K562 (cell line): Measurements from ENCODE around the gene H3-3A. TPM values are rescaled to one million over a fixed set of nuclear protein-coding genes. Genes with fewer than 3 reads are reported as not detected.

Experiments
- CBX2 ChIP-seq: fragments of 200-600 bp; sonication (generic); IDR thresholded peaks from one replicate; pipeline ENCODE4 v1.6.1; 2012; ENCODE audit warnings: mild to moderate bottlenecking, low read length, inconsistent platforms; ENCODE audit not compliant: insufficient read depth, poor library complexity, severe bottlenecking
- DNMT1 ChIP-seq: fragments of 450-650 bp; IDR thresholded peaks from 2 replicates; pipeline ENCODE4 v1.6.1; 2016; ENCODE audit warnings: antibody characterized with exemption, mild to moderate bottlenecking
- GTF2A2 ChIP-seq: IDR thresholded peaks from 2 replicates; pipeline ENCODE4 v1.6.1; 2016; ENCODE audit warnings: mild to moderate bottlenecking, missing genetic modification characterization, missing compliant biosample characterization
- HDAC1 ChIP-seq, 2 experiments: fragments of 450-650 bp; IDR thresholded peaks; 2 replicates each; pipeline ENCODE4 v1.6.1; 2016 to 2017; ENCODE audit warnings: inconsistent platforms in 1 of 2, mild to moderate bottlenecking in 1 of 2, moderate library complexity in 1 of 2
- KLF13 ChIP-seq: fragments of 450-650 bp; IDR thresholded peaks from 2 replicates; pipeline ENCODE4 v1.6.1; 2016; ENCODE audit warnings: missing genetic modification characterization, low read depth, mild to moderate bottlenecking, missing compliant biosample characterization, moderate library complexity, borderline replicate concordance
- L3MBTL2 ChIP-seq: fragments of 450-650 bp; IDR thresholded peaks from 2 replicates; pipeline ENCODE4 v1.6.1; 2016; ENCODE audit warnings: mild to moderate bottlenecking, moderate library complexity
- NFATC3 ChIP-seq: fragments of 450-650 bp; IDR thresholded peaks from 2 replicates; pipeline ENCODE4 v1.6.1; 2017; ENCODE audit warnings: mild to moderate bottlenecking
- NRF1 ChIP-seq, 2 experiments: fragments of 450-650 bp; IDR thresholded peaks in 1 of 2; conservative IDR thresholded peaks in 1 of 2; 2 replicates each; pipeline ENCODE4 v1.6.1; 2014; ENCODE audit warnings: mild to moderate bottlenecking in 2 of 2
- SIN3B ChIP-seq: fragments of 450-650 bp; IDR thresholded peaks from 2 replicates; pipeline ENCODE4 v1.6.1; 2017; ENCODE audit warnings: low read depth, mild to moderate bottlenecking, moderate library complexity
- SIX5 ChIP-seq, 2 experiments: IDR thresholded peaks; 2 replicates each; pipeline ENCODE4 v1.6.1; 2011; ENCODE audit warnings: low read length in 2 of 2, borderline replicate concordance in 1 of 2, low read depth in 1 of 2, mild to moderate bottlenecking in 1 of 2, moderate library complexity in 1 of 2; ENCODE audit not compliant: insufficient read depth in 1 of 2
- TCF3 ChIP-seq: sonication (generic); formaldehyde crosslinking; IDR thresholded peaks from 2 replicates; pipeline ENCODE4 v1.4.0; 2020; ENCODE audit warnings: mild to moderate bottlenecking, missing genetic modification reagents
- TSC22D4 ChIP-seq: fragments of 450-650 bp; IDR thresholded peaks from 2 replicates; pipeline ENCODE4 v1.6.1; 2016; ENCODE audit warnings: missing genetic modification characterization, missing biosample characterization, control low read depth
- ZNF239 ChIP-seq: fragments of 250-450 bp; sonication (Bioruptor Pico); IDR thresholded peaks from 2 replicates; pipeline ENCODE4 v1.4.0; 2020; ENCODE audit warnings: mild to moderate bottlenecking
- ZNF444 ChIP-seq: fragments of 250-450 bp; sonication (Bioruptor Pico); IDR thresholded peaks from 2 replicates; pipeline ENCODE4 v1.4.0; 2020; ENCODE audit warnings: mild to moderate bottlenecking, moderate library complexity
- polyA plus RNA-seq, 8 experiments: library from polyadenylated mRNA; depleted of rRNA in 4 of 8; stranded (reverse) in 5 of 8; unstranded in 3 of 8; fragments of >200 nt; fragmentation: Nextera tagmentation in 2 of 8; fragmentation: Illumina TruSeq in 1 of 8; extraction: Ambion mirVana in 2 of 8; extraction: Trizol in 1 of 8; gene quantifications; 2 replicates each; pipeline versions ENCODE4 v1.2.1 to v1.2.3, GENCODE V29; 2011 to 2014; ENCODE audit warnings: inconsistent platforms in 1 of 8, missing spikeins in 1 of 8
- total RNA-seq, 7 experiments: library from RNA; depleted of rRNA in 6 of 7; stranded (reverse); fragments of >200 nt in 6 of 7; fragmentation: Illumina TruSeq in 2 of 7; extraction: Trizol in 2 of 7; gene quantifications; 2 replicates each; pipeline versions ENCODE4 v1.2.1 to v1.2.3, GENCODE V29; 2011 to 2021; ENCODE audit warnings: low replicate concordance in 1 of 7
- TF ChIP-seq, protein P1 (sequence below), 2 experiments: IDR thresholded peaks; 2 replicates each; pipeline ENCODE4 v1.6.1; 2011; ENCODE audit warnings: borderline replicate concordance in 1 of 2, control low read depth in 1 of 2, low read depth in 1 of 2, low read length in 1 of 2, mild to moderate bottlenecking in 1 of 2, mixed read lengths in 1 of 2, moderate library complexity in 1 of 2; ENCODE audit not compliant: insufficient read depth in 1 of 2, insufficient read length in 1 of 2, poor library complexity in 1 of 2, severe bottlenecking in 1 of 2; ENCODE audit errors: extremely low read depth in 1 of 2
- TF ChIP-seq, protein P2 (sequence below): fragments of 450-650 bp; formaldehyde crosslinking; conservative IDR thresholded peaks from 2 replicates; pipeline ENCODE4 v1.4.0; 2022; ENCODE audit warnings: mild to moderate bottlenecking, missing genetic modification characterization
- TF ChIP-seq, protein P3 (sequence below): fragments of 450-650 bp; IDR thresholded peaks from 2 replicates; pipeline ENCODE4 v1.6.1; 2017; ENCODE audit warnings: antibody characterized with exemption
- TF ChIP-seq, protein P4 (sequence below): sonication (generic); formaldehyde crosslinking; IDR thresholded peaks from 2 replicates; pipeline ENCODE4 v1.9.0; 2022; ENCODE audit warnings: mild to moderate bottlenecking, missing genetic modification reagents
- TF ChIP-seq, protein P5 (sequence below): fragments of 250-450 bp; sonication (Bioruptor Pico); IDR thresholded peaks from 2 replicates; pipeline ENCODE4 v1.5.0; 2020; ENCODE audit warnings: mild to moderate bottlenecking
- TF ChIP-seq, protein P6 (sequence below), 2 experiments: fragments of 250-450 bp in 1 of 2; fragments of 450-650 bp in 1 of 2; sonication (Bioruptor Pico) in 1 of 2; IDR thresholded peaks; 2 replicates each; pipeline versions ENCODE4 v1.6.1 to v1.8.0; 2016 to 2021; ENCODE audit warnings: mild to moderate bottlenecking in 2 of 2, moderate library complexity in 2 of 2, missing compliant biosample characterization in 1 of 2, missing genetic modification characterization in 1 of 2

The H3-3A gene
- total and polyA plus RNA-seq, 9 of the 15 experiments (the other 6 are each of a cell fraction or from before 2014, with no cell fraction given), result 426 to 1,083 (median 591) TPM

DNA sequence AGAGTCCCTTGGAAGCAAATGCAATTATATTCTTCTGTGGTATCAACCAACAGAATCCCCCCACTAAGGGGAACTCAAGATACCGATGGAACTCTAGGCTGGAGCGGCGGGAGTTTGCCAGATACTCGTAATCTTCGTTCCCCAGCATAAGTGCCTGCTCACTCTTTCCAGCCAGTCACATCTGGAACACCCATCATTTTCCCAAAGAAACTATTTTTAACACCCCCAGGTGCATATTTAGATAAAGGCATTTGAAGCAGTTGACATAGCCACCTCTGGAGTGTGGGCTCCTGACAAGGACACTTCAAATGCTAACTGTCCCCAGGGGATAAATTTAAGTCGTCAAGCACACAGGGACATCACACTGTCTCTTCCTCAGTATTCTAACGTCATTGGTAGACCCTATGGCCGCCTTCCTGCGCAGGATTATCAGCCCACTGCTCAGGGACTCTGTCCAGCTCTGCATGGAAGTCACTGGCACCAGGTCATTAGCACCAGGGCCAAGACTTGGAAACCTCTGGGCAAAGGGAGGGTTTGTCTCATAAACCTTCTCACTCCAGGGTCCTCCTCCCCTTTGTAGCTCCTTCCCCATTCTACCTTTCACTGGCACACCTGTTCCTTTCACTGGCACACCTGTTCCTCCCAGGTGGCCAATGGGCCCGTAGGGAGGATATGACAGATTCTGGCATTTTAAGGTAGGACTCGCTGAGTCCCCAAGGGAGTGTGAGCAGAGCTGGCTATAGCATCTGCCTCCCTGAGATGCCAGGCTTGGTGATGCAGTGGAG lies 48.8 kb downstream of the H3-3A start (continued):
- TF ChIP-seq, protein P1, sequence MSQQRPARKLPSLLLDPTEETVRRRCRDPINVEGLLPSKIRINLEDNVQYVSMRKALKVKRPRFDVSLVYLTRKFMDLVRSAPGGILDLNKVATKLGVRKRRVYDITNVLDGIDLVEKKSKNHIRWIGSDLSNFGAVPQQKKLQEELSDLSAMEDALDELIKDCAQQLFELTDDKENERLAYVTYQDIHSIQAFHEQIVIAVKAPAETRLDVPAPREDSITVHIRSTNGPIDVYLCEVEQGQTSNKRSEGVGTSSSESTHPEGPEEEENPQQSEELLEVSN (IDR thresholded peaks at IDR 0.05; ENCODE audit: borderline replicate concordance in 1 of 2, extremely low read depth in 1 of 2, insufficient read depth in 1 of 2, insufficient read length in 1 of 2, low read depth in 1 of 2, low read length in 1 of 2, poor library complexity in 1 of 2, severe bottlenecking in 1 of 2), result no peak
- TF ChIP-seq SIN3B (no peak), HDAC1 (IDR thresholded peaks at IDR 0.05) (peak in 1 of 2 experiments; percentile 81; a peak in 2 of 4 replicates), KLF13 (tag) (no peak), NRF1 (conservative IDR thresholded peaks at IDR 0.05 in 1 of 2, IDR thresholded peaks at IDR 0.05 in 1 of 2) (peak; percentile 84 to 86), TCF3 (peak; percentile 98), NFATC3 (peak; percentile 95), ZNF444 (CRISPR knock-in tag) (no peak), SIX5 (IDR thresholded peaks at IDR 0.05; ENCODE audit: borderline replicate concordance in 1 of 2, insufficient read depth in 1 of 2, low read depth in 1 of 2, low read length in 2 of 2) (no peak), L3MBTL2 (peak; percentile 38), GTF2A2 (tag) (no peak), DNMT1 (no peak), TSC22D4 (tag) (no peak), CBX2 (no peak), ZNF239 (CRISPR knock-in tag) (peak; percentile 13; the same call in 1 of the 2 replicates)
- TF ChIP-seq, protein P2, sequence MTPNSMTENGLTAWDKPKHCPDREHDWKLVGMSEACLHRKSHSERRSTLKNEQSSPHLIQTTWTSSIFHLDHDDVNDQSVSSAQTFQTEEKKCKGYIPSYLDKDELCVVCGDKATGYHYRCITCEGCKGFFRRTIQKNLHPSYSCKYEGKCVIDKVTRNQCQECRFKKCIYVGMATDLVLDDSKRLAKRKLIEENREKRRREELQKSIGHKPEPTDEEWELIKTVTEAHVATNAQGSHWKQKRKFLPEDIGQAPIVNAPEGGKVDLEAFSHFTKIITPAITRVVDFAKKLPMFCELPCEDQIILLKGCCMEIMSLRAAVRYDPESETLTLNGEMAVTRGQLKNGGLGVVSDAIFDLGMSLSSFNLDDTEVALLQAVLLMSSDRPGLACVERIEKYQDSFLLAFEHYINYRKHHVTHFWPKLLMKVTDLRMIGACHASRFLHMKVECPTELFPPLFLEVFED (CRISPR knock-in tag), result no peak
- TF ChIP-seq, protein P3, sequence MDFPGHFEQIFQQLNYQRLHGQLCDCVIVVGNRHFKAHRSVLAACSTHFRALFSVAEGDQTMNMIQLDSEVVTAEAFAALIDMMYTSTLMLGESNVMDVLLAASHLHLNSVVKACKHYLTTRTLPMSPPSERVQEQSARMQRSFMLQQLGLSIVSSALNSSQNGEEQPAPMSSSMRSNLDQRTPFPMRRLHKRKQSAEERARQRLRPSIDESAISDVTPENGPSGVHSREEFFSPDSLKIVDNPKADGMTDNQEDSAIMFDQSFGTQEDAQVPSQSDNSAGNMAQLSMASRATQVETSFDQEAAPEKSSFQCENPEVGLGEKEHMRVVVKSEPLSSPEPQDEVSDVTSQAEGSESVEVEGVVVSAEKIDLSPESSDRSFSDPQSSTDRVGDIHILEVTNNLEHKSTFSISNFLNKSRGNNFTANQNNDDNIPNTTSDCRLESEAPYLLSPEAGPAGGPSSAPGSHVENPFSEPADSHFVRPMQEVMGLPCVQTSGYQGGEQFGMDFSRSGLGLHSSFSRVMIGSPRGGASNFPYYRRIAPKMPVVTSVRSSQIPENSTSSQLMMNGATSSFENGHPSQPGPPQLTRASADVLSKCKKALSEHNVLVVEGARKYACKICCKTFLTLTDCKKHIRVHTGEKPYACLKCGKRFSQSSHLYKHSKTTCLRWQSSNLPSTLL, result no peak
- TF ChIP-seq, protein P4, sequence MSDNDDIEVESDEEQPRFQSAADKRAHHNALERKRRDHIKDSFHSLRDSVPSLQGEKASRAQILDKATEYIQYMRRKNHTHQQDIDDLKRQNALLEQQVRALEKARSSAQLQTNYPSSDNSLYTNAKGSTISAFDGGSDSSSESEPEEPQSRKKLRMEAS (CRISPR knock-in tag), result no peak
- TF ChIP-seq, protein P5, sequence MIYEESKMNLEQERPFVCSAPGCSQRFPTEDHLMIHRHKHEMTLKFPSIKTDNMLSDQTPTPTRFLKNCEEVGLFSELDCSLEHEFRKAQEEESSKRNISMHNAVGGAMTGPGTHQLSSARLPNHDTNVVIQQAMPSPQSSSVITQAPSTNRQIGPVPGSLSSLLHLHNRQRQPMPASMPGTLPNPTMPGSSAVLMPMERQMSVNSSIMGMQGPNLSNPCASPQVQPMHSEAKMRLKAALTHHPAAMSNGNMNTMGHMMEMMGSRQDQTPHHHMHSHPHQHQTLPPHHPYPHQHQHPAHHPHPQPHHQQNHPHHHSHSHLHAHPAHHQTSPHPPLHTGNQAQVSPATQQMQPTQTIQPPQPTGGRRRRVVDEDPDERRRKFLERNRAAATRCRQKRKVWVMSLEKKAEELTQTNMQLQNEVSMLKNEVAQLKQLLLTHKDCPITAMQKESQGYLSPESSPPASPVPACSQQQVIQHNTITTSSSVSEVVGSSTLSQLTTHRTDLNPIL, result no peak
- TF ChIP-seq, protein P6, sequence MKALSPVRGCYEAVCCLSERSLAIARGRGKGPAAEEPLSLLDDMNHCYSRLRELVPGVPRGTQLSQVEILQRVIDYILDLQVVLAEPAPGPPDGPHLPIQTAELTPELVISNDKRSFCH (CRISPR knock-in tag; IDR thresholded peaks at IDR 0.05), result no peak
- TF ChIP-seq, protein P6 (tag; IDR thresholded peaks at IDR 0.05), result peak; percentile 65; the same call in 1 of the 2 replicates
